Measurements from ENCODE around the gene CTNND2.

DNA sequence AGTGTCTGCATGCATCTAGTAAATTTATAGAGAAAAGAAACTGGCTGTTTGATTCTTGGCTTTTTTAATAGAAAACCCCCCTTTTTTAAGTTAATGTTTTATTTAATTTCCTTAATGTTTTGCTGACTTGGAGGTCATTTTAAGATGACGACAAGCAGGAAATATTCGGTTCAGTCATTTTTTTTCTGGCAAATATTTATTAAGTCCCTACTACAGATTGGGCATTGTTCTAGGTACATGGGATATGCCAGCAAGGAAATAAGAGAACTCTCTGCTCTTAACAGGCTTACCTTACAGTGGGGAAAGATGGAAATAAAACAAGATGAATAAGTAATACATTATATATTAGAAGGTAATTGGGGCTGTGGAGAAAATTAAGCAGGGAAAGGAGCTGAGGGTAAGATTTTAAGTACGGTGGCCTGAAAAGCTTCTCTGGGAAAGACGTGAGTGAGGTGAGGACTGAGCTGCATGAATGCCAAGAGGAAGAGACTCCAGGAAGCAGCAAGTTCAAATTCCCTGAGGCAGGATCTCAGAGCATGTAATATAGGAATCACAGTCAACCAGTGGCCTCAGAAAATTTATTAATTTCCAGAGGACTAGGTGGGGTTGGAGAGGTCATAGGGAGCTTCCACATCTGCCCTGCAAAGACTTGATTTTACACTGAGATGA is 827.2 kb downstream of the CTNND2 start:
- TF ChIP-seq, protein P1, sequence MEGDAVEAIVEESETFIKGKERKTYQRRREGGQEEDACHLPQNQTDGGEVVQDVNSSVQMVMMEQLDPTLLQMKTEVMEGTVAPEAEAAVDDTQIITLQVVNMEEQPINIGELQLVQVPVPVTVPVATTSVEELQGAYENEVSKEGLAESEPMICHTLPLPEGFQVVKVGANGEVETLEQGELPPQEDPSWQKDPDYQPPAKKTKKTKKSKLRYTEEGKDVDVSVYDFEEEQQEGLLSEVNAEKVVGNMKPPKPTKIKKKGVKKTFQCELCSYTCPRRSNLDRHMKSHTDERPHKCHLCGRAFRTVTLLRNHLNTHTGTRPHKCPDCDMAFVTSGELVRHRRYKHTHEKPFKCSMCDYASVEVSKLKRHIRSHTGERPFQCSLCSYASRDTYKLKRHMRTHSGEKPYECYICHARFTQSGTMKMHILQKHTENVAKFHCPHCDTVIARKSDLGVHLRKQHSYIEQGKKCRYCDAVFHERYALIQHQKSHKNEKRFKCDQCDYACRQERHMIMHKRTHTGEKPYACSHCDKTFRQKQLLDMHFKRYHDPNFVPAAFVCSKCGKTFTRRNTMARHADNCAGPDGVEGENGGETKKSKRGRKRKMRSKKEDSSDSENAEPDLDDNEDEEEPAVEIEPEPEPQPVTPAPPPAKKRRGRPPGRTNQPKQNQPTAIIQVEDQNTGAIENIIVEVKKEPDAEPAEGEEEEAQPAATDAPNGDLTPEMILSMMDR (conservative IDR thresholded peaks at IDR 0.05 in 1 of 2, IDR thresholded peaks at IDR 0.05 in 1 of 2; ENCODE audit: extremely low read depth in 1 of 2, insufficient read depth in 1 of 2, low read depth in 1 of 2, low read length in 2 of 2): no peak
- no peak for TF ChIP-seq EZH2 (IDR thresholded peaks at IDR 0.05; ENCODE audit: borderline replicate concordance, low read length)
